ENCODE results near the gene BABAM2.

- no peak for TF ChIP-seq POLR2A (IDR thresholded peaks at IDR 0.05)
- TF ChIP-seq, protein P1, sequence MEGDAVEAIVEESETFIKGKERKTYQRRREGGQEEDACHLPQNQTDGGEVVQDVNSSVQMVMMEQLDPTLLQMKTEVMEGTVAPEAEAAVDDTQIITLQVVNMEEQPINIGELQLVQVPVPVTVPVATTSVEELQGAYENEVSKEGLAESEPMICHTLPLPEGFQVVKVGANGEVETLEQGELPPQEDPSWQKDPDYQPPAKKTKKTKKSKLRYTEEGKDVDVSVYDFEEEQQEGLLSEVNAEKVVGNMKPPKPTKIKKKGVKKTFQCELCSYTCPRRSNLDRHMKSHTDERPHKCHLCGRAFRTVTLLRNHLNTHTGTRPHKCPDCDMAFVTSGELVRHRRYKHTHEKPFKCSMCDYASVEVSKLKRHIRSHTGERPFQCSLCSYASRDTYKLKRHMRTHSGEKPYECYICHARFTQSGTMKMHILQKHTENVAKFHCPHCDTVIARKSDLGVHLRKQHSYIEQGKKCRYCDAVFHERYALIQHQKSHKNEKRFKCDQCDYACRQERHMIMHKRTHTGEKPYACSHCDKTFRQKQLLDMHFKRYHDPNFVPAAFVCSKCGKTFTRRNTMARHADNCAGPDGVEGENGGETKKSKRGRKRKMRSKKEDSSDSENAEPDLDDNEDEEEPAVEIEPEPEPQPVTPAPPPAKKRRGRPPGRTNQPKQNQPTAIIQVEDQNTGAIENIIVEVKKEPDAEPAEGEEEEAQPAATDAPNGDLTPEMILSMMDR (IDR thresholded peaks at IDR 0.05) = no peak
- TF ChIP-seq POLR2AphosphoS5 (IDR thresholded peaks at IDR 0.05) = no peak
- no peak for TF ChIP-seq EP300 (IDR thresholded peaks at IDR 0.05)
Measured at GRCh38 chr2:28098501-28099225, 208.1 kb downstream of the BABAM2 start.

All from sigmoid colon (tissue), 4 donors.